HepG2 (cell line): ENCODE results near the gene CYP17A1. TPM values are rescaled to one million over a fixed set of nuclear protein-coding genes. Genes with fewer than 3 reads are reported as not detected.
A peak's percentile ranks its signal among the peaks of the same experiment; 100 is the strongest.

ENCODE experiments used
- ATAD3A ChIP-seq: sonication (generic); formaldehyde crosslinking; IDR thresholded peaks from 2 replicates; pipeline ENCODE4 v1.4.0; 2020; ENCODE audit warnings: missing genetic modification reagents
- ATRX ChIP-seq: sonication (generic); formaldehyde crosslinking; IDR thresholded peaks from 2 replicates; pipeline ENCODE4 v1.4.0; 2020; ENCODE audit warnings: missing genetic modification reagents, borderline replicate concordance
- BCL6 ChIP-seq: IDR thresholded peaks from 2 replicates; pipeline ENCODE4 v1.6.1; 2016; ENCODE audit warnings: missing genetic modification reagents, missing compliant biosample characterization
- HDAC1 ChIP-seq: sonication (generic); formaldehyde crosslinking; IDR thresholded peaks from 2 replicates; pipeline ENCODE4 v1.5.1; 2020; ENCODE audit warnings: mild to moderate bottlenecking, missing genetic modification reagents
- IKZF4 ChIP-seq: sonication (generic); formaldehyde crosslinking; IDR thresholded peaks from 2 replicates; pipeline ENCODE4 v1.5.1; 2020; ENCODE audit warnings: borderline replicate concordance, mild to moderate bottlenecking, low read depth, missing genetic modification reagents; ENCODE audit errors: not compliant biosample characterization
- KLF16 ChIP-seq, 2 experiments: sonication (generic) in 1 of 2; formaldehyde crosslinking in 1 of 2; IDR thresholded peaks; 2 replicates each; pipeline versions ENCODE4 v1.6.1 to v1.8.0; 2016 to 2023; ENCODE audit warnings: missing genetic modification reagents in 2 of 2, missing compliant biosample characterization in 1 of 2
- KLF9 ChIP-seq: IDR thresholded peaks from 2 replicates; pipeline ENCODE4 v1.6.1; 2016; ENCODE audit warnings: low read depth
- KMT2B ChIP-seq: IDR thresholded peaks from 2 replicates; pipeline ENCODE4 v1.6.1; 2016; ENCODE audit warnings: missing genetic modification reagents, missing compliant biosample characterization
- NFE2 ChIP-seq: sonication (generic); formaldehyde crosslinking; IDR thresholded peaks from 2 replicates; pipeline ENCODE4 v1.4.0; 2020; ENCODE audit warnings: missing genetic modification reagents
- PHF21A ChIP-seq: sonication (generic); formaldehyde crosslinking; IDR thresholded peaks from 2 replicates; pipeline ENCODE4 v1.5.0; 2020; ENCODE audit warnings: mild to moderate bottlenecking, missing genetic modification reagents
- POLR2A ChIP-seq, 2 experiments: IDR thresholded peaks; 2 replicates each; pipeline ENCODE4 v1.6.1; 2011; ENCODE audit warnings: low read depth in 2 of 2, low read length in 2 of 2, mild to moderate bottlenecking in 1 of 2, moderate library complexity in 1 of 2; ENCODE audit not compliant: insufficient read depth in 1 of 2
- PRMT3 ChIP-seq: sonication (generic); formaldehyde crosslinking; IDR thresholded peaks from 2 replicates; pipeline ENCODE4 v1.8.1; 2022; ENCODE audit warnings: low read depth, mild to moderate bottlenecking, moderate library complexity, missing genetic modification reagents, borderline replicate concordance
- TBL1XR1 ChIP-seq: fragments of 150-350 bp; IDR thresholded peaks from 2 replicates; pipeline ENCODE4 v1.6.1; 2014; ENCODE audit warnings: borderline replicate concordance, low read length; ENCODE audit not compliant: partially characterized antibody
- TOE1 ChIP-seq: sonication (generic); formaldehyde crosslinking; IDR thresholded peaks from 2 replicates; pipeline ENCODE4 v1.4.0; 2020; ENCODE audit warnings: mild to moderate bottlenecking, missing genetic modification reagents
- U2AF1 ChIP-seq: fragments of 200-400 bp; formaldehyde crosslinking; optimal IDR thresholded peaks from 2 replicates; pipeline ENCODE3; 2017; ENCODE audit warnings: mild to moderate bottlenecking, low read depth, low read length
- ZFP36L2 ChIP-seq: sonication (generic); formaldehyde crosslinking; IDR thresholded peaks from 2 replicates; pipeline ENCODE4 v1.4.0; 2020; ENCODE audit warnings: missing genetic modification reagents
- ZKSCAN5 ChIP-seq: sonication (generic); formaldehyde crosslinking; IDR thresholded peaks from 2 replicates; pipeline ENCODE4 v1.5.1; 2020; ENCODE audit warnings: mild to moderate bottlenecking, missing genetic modification reagents
- ZNF160 ChIP-seq: sonication (generic); formaldehyde crosslinking; IDR thresholded peaks from 2 replicates; pipeline ENCODE4 v1.8.0; 2022; ENCODE audit warnings: mild to moderate bottlenecking, inconsistent platforms, missing genetic modification reagents
- ZNF180 ChIP-seq: sonication (generic); formaldehyde crosslinking; IDR thresholded peaks from 2 replicates; pipeline ENCODE4 v1.4.0; 2020; ENCODE audit warnings: low read depth, missing genetic modification reagents, borderline replicate concordance
- ZNF235 ChIP-seq: sonication (generic); formaldehyde crosslinking; IDR thresholded peaks from 2 replicates; pipeline ENCODE4 v1.8.1; 2023; ENCODE audit warnings: mild to moderate bottlenecking, missing genetic modification reagents, borderline replicate concordance
- ZNF251 ChIP-seq: sonication (generic); formaldehyde crosslinking; IDR thresholded peaks from 2 replicates; pipeline ENCODE4 v1.9.0; 2021; ENCODE audit warnings: mild to moderate bottlenecking, missing genetic modification reagents
- ZNF256 ChIP-seq: sonication (generic); formaldehyde crosslinking; conservative IDR thresholded peaks from 2 replicates; pipeline ENCODE4 v1.4.0; 2020; ENCODE audit warnings: missing genetic modification reagents
- ZNF615 ChIP-seq: sonication (generic); formaldehyde crosslinking; IDR thresholded peaks from 2 replicates; pipeline ENCODE4 v1.5.0; 2020; ENCODE audit warnings: mild to moderate bottlenecking, missing genetic modification reagents, borderline replicate concordance
- ZNF674 ChIP-seq: sonication (generic); formaldehyde crosslinking; IDR thresholded peaks from 2 replicates; pipeline ENCODE4 v1.5.0; 2020; ENCODE audit warnings: low read depth, mild to moderate bottlenecking, missing genetic modification reagents
- ZNF709 ChIP-seq: sonication (generic); formaldehyde crosslinking; IDR thresholded peaks from 2 replicates; pipeline ENCODE4 v1.5.0; 2020; ENCODE audit warnings: mild to moderate bottlenecking, missing genetic modification reagents
- ZNF768 ChIP-seq: sonication (generic); formaldehyde crosslinking; IDR thresholded peaks from 2 replicates; pipeline ENCODE4 v1.4.0; 2020; ENCODE audit warnings: missing genetic modification reagents
- polyA plus RNA-seq, 8 experiments: library from polyadenylated mRNA; depleted of rRNA in 3 of 8; stranded (reverse) in 7 of 8; unstranded in 1 of 8; fragments of >200 nt; fragmentation: Illumina TruSeq in 4 of 8; extraction: Trizol in 4 of 8; gene quantifications; 2 replicates each; pipeline versions ENCODE4 v1.2.1 to v1.2.3, GENCODE V29; 2011 to 2016; ENCODE audit warnings: low read depth in 4 of 8, missing spikeins in 1 of 8, mixed read lengths in 1 of 8; ENCODE audit not compliant: insufficient read depth in 1 of 8
- total RNA-seq, 5 experiments: library from RNA; depleted of rRNA; stranded (reverse); fragments of >200 nt; fragmentation: Illumina TruSeq; extraction: Trizol; gene quantifications; 2 replicates each; pipeline ENCODE4 v1.2.3, GENCODE V29; 2016; ENCODE audit warnings: low read depth in 1 of 5
- TF ChIP-seq, protein P1 (sequence below): sonication (generic); formaldehyde crosslinking; IDR thresholded peaks from 2 replicates; pipeline ENCODE4 v1.4.0; 2020; ENCODE audit warnings: missing genetic modification reagents
- TF ChIP-seq, protein P2 (sequence below): sonication (generic); formaldehyde crosslinking; IDR thresholded peaks from 2 replicates; pipeline ENCODE4 v1.4.0; 2020; ENCODE audit warnings: mild to moderate bottlenecking, missing genetic modification reagents

CYP17A1 gene
- total and polyA plus RNA-seq, 2 of the 13 experiments (the other 11 are each of a cell fraction or from before 2014, with no cell fraction given): 0.13 to 1.1 TPM

DNA sequence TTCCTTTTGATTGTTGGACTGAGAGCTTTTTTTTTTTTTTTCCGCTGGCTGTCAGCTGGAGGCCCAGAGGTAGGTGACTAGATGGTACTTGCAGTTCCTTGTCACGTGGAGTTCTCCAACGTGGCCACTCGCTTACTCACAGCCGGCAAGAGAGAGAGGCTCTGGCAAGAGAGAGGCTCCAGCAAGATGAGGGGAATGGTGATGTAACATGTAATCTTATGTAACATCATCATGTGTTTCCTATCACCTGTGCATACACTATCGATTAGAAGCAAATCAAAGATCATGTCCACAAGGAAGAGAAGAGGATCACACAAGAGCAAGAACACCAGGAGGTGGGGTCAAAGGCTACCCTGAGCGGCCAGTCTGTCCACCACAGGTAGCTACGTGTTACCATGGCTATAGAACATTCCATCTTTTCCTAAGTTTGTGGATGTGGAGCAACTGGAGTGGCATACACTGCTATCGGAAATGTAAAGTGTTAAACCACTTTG, 12.9 kb upstream of the CYP17A1 start (continued):
- TF ChIP-seq, protein P1, sequence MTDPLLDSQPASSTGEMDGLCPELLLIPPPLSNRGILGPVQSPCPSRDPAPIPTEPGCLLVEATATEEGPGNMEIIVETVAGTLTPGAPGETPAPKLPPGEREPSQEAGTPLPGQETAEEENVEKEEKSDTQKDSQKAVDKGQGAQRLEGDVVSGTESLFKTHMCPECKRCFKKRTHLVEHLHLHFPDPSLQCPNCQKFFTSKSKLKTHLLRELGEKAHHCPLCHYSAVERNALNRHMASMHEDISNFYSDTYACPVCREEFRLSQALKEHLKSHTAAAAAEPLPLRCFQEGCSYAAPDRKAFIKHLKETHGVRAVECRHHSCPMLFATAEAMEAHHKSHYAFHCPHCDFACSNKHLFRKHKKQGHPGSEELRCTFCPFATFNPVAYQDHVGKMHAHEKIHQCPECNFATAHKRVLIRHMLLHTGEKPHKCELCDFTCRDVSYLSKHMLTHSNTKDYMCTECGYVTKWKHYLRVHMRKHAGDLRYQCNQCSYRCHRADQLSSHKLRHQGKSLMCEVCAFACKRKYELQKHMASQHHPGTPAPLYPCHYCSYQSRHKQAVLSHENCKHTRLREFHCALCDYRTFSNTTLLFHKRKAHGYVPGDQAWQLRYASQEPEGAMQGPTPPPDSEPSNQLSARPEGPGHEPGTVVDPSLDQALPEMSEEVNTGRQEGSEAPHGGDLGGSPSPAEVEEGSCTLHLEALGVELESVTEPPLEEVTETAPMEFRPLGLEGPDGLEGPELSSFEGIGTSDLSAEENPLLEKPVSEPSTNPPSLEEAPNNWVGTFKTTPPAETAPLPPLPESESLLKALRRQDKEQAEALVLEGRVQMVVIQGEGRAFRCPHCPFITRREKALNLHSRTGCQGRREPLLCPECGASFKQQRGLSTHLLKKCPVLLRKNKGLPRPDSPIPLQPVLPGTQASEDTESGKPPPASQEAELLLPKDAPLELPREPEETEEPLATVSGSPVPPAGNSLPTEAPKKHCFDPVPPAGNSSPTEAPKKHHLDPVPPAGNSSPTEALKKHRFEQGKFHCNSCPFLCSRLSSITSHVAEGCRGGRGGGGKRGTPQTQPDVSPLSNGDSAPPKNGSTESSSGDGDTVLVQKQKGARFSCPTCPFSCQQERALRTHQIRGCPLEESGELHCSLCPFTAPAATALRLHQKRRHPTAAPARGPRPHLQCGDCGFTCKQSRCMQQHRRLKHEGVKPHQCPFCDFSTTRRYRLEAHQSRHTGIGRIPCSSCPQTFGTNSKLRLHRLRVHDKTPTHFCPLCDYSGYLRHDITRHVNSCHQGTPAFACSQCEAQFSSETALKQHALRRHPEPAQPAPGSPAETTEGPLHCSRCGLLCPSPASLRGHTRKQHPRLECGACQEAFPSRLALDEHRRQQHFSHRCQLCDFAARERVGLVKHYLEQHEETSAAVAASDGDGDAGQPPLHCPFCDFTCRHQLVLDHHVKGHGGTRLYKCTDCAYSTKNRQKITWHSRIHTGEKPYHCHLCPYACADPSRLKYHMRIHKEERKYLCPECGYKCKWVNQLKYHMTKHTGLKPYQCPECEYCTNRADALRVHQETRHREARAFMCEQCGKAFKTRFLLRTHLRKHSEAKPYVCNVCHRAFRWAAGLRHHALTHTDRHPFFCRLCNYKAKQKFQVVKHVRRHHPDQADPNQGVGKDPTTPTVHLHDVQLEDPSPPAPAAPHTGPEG (CRISPR knock-in tag): 0 out of 2 replicates have a peak, but pooled peaks have one; percentile 49
- TF ChIP-seq ZNF674 (CRISPR knock-in tag) (no peak), ZKSCAN5 (CRISPR knock-in tag) (no peak), BCL6 (peak; percentile 89), ZNF251 (no peak), ZNF615 (CRISPR knock-in tag) (0 out of 2 replicates have a peak, but pooled peaks have one; percentile 59), POLR2A (IDR thresholded peaks at IDR 0.05; ENCODE audit: insufficient read depth in 1 of 2, low read depth in 2 of 2, low read length in 2 of 2) (no peak; a peak in 1 of 4 replicates), ZNF160 (CRISPR knock-in tag) (peak; percentile 73; the same call in 1 of the 2 replicates), PRMT3 (CRISPR knock-in tag) (no peak), KLF16 (CRISPR knock-in tag; IDR thresholded peaks at IDR 0.05) (peak in 1 of 2 experiments; percentile 68; a peak in 2 of 4 replicates), HDAC1 (CRISPR knock-in tag) (peak; percentile 96), KLF9 (CRISPR knock-in tag) (0 out of 2 replicates have a peak, but pooled peaks have one; percentile 26), KMT2B (CRISPR knock-in tag) (peak; percentile 29; the same call in 1 of the 2 replicates), NFE2 (no peak), ZNF180 (CRISPR knock-in tag) (no peak), IKZF4 (CRISPR knock-in tag) (no peak), ATAD3A (CRISPR knock-in tag) (no peak), ZNF709 (no peak), ZNF235 (CRISPR knock-in tag) (no peak), ZNF256 (no peak), PHF21A (CRISPR knock-in tag) (peak; percentile 88), TBL1XR1 (peak; percentile 89), TOE1 (CRISPR knock-in tag) (no peak), ATRX (no peak), ZNF768 (CRISPR knock-in tag) (no peak), ZFP36L2 (CRISPR knock-in tag) (no peak), U2AF1 (no peak)
- TF ChIP-seq, protein P2, sequence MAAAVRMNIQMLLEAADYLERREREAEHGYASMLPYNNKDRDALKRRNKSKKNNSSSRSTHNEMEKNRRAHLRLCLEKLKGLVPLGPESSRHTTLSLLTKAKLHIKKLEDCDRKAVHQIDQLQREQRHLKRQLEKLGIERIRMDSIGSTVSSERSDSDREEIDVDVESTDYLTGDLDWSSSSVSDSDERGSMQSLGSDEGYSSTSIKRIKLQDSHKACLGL (CRISPR knock-in tag): no peak
